ENCODE measurements around the gene ELAVL3.

- TF ChIP-seq CTCF (IDR thresholded peaks at IDR 0.05) (no peak), ZFX (IDR thresholded peaks at IDR 0.05; ENCODE audit: borderline replicate concordance) (no peak)
These were observed 17.5 kb downstream of the ELAVL3 start for GRCh38 chr19:11463391-11463790.
